LHCN-M2 (cell line): ENCODE measurements around the gene NUP210L. TPM values are rescaled to one million over a fixed set of nuclear protein-coding genes. Genes with fewer than 3 reads are reported as not detected.

Source experiments
- DNase-seq: peaks from one replicate; pipeline ENCODE4 v3.0.0-alpha.2; 2012; ENCODE audit warnings: low read depth
- total RNA-seq: library from RNA; depleted of rRNA; stranded (reverse); fragments of >200 nt; gene quantifications from 2 replicates; pipeline ENCODE4 v1.2.3, GENCODE V29; 2014

The NUP210L gene
- total RNA-seq, 1 experiment from 2014 or later = not detected

DNA sequence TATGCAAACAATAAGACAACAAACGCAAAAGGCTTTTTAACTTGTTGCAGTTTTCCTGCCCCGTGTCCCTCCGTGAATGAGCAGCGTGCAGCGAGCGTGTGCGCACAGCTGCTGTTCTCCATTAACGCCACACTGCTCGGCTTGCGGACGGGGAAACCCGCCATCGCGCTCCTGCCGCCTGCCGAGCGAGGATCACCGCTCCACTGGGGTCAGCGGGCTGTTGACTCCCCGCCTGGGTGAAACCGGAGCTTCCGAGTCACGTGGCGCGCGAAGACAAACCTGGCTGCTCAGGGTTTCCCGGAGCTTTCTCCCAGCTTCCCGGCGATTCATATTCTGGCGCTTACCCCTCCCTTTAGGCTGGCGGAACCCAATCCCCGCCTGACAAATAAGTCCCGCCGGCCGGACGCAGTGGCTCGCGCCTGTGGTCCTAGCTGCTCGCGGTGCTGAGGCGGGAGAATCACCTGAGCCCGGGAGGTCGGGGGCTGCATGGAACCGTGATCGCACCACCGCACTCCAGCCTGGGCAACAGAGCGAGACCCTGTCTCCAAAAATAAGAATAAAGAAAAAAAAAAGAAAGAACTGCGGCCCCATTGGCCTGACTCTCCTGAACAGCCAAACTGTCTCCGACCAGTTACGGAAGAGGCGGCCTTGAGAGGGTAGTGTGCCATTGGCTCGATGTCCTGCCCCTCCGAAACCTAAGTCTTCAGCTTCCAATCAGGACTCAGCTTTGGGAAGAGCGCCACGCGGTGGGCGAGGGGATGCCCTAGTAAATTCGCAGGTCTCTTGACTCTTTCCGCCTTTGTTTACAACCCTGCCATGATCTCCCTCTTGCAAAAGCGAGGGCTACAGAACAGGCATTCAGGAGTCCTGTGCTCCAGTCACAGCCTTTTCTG lies 187.5 kb downstream of the NUP210L start, which contains the start of gene CREB3L4:
TSS of gene CREB3L4 (plus strand) at position 796 of the 893 bp plus-strand sequence. CDS start 624 bp downstream, outside the sequence.
- peak; percentile 96 for DNase-seq

DNA sequence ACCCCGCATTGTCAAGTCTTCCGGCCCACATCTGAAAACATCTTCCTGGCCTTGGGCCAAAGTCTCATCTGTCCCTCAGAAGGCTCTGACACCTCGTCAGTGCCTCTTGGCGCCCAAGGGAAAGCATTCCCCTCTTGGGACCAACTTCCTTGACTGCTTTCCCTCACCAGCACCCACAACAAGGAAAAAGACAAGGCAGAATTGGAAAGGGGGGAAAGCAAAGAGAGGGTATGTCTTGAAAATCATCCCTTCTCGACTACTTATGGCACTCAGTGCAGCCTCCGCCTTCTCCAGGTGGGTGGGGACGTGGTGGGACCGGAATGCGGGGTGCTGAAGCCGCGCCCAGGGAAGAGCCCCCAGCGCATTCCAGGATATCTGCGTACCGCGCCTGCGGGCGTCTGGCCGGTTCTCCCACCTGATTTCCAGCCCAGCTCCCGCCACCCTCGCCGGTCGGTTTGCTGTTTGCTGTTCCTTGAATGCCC lies 191.0 kb downstream of the NUP210L start:
- no peak for DNase-seq

DNA sequence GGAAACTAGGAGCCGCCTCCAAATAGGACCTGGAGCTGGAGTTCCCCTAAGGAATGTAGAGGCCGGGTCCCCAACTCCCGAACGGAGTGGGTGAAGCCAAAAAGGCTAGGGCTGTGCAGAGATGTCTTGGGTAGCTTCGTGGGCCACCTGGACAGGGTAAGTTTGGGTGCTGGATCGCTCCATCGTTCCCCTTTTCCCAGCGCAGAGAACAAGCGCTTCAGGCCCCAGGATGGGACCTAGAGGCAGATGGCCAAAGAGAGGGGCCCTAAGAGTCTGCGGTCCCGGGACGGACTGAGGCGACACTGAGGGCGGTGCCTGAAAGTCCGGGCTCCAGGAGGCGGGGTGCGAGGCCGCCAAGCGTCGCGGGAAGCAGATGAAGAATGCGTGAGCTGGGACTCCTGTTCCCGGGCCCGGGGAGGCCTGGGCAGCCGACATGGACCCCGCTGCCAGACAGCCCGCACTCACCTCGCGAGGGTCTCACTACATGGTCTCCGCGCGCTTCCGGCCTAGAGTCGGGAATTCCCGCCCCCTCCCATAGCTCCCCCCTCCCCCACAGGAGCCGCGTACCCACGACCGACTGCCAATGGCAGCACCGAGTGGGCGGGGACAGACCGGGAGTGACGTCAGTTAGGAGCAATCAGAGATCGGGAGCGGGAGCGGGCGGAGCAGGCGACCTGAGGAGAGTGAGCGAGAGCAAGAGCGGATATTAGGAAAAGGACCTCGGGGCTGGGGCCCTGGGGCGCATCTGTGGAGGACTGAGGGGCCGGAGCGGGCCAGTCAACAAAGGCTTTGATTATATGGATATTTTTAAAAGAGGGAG lies 191.6 kb downstream of the NUP210L start, which contains the start of gene SLC39A1:
TSS of gene SLC39A1 (minus strand) at position 508 of the 820 bp plus-strand sequence. CDS start 822 bp downstream, outside the sequence.
- peak; percentile 94 for DNase-seq

DNA sequence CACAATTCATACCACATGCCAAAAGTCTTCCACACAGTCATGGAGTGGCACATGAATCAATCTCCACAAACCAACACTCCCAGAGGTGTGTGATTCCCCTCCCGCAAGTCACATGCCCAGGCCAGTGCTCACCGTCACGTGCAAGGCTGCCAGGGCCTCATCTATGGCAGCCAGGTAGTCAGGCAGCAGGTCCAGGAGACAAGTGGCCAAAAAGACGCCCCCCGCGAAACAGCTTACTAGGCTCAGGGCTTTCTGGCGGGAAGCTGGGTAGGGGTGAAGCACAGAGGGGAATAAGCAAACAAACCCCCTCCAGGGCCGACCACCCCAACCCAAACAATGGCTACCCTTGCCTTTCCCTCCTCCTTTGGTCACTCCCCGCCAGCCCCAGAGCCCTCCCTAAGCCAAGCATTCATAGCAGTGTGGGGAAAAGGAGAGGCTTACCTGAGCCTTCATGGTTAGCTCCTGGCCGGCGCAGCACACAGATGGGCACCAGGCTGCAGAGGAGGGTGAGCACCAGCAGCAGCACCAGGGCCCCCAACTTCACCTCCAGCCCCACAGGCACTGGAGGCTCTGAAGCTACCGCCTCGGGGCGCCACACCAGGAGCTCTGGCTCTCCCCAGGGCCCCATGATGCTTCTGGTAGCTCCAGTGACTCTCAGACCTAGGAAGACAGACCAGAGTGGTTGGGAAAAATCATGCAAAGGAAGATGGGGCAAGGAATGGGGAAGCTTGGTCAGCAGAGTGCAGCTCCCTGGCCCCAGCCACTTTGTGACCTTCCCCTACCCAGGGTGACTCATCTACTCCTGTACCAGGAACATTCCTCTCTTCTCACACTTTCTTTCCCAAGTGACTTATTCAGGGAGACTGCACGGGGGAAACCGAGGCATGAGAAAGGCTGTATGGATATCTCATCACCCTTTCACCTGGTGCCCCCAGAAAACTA lies 192.5 kb downstream of the NUP210L start:
- peak; percentile 68 for DNase-seq

DNA sequence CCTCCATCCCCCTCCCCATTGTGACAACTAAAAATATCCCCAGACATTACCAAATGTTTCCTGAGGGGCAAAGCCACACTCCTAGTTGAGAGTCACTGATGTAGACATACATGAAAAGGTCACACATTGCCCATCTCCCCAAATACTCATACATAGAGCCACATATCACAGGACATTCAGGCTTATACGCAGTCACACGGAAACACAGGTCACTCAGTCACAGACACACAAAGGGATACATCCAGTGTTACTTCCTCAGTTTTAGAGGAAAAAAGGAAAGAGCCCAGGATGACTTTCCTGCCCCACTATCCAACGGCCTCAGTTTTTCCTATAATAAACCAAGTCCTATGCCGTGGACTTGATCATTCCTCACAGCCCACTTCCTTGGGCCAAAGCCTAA lies 193.5 kb downstream of the NUP210L start:
- DNase-seq = no peak

DNA sequence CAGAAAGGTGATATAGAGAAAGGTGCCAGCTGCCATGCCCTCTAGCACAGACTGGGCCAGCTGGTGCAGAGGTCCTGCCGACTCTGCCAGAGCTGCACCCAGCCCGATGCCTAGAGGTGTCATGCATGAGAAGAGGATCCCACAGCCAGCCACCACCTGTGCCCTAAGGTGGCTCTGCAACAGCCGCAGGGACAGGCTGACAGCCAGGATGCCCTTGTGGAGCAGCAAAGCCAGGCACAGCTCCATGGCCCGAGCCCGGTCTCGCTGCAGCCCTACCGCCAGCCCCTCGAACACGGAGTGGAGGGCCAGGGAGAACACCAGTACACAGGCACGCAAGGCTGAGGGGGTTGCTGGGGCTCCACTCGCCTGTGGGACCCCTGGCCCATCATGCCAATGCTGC lies 194.7 kb downstream of the NUP210L start:
- no peak for DNase-seq

DNA sequence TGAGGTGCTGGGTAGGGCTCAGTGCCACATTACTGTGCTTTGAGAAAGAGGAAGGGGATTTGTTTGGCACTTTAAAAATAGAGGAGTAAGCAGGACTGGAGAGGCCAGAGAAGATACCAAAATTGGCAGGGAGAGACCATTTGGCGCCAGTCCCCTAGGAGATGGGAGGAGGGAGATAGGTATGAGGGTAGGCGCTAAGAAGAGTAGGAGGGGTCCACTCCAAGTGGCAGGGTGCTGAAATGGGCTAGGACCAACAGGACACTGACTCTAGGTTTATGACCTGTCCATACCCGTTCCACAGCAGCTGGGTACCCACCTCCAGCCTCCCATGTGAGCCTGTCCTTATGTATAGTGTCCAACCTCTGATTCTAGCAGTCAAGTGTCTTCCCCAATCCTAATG lies 195.4 kb downstream of the NUP210L start:
- DNase-seq = no peak

DNA sequence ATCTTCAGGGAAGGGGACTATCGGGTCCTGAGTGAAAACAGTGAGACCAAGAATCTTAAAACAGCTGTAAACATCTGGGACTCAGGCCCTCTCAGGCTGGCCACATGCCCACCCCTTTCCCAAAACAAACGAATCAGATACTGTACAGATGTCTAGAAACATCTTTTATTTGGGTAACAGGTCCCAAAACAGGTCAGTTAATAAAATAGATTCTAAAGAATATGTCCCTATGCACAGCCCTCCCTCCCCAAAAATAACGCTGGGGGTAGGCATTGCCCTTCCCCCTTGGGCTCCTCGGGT lies 196.0 kb downstream of the NUP210L start:
- DNase-seq = no peak

DNA sequence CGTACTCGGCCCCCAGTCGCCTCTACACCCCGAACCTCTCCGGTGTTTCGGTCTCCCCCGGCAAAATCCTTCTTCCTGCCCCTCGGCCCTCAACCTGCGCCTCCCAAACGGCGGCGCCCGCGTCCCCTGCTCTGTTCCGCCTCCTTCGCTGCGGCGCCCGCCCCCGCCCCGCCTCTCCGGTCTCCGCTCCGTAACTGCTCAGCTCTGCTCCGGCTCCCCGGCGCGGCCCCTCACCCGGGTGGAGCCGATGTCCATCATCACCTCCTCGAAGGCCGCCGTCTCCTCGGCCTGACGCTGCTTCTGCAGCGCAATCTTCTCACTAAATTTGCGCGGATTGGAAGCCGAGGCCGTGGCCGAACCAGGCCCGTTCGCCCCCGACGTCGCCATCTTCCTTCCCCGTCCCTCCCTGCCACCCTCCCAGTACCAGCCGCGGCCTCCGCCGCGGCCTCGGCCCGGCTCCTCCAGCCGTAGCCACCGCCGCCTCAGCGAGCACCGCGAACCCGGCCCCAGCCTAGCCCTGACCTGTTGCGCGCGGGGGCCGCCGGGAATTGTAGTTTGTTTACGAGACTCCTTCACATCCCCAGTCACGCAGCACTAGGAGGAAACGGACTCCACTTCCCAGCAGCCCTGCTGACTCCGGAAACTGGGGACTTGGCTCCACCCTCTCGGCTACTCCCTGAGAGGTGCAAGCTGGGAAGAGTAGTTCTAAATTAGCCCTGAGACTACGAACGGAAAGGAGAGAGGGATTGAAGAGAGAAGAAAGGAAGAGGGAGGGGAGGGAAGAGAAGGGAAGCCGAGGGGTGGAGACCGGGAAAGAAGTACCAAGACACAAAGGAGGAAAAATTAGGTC lies 196.5 kb downstream of the NUP210L start, which contains the start of gene CRTC2:
TSS of gene CRTC2 (minus strand) at position 502 of the 850 bp plus-strand sequence. CDS start at position 387, 115 bp downstream.
- DNase-seq = peak; percentile 98

DNA sequence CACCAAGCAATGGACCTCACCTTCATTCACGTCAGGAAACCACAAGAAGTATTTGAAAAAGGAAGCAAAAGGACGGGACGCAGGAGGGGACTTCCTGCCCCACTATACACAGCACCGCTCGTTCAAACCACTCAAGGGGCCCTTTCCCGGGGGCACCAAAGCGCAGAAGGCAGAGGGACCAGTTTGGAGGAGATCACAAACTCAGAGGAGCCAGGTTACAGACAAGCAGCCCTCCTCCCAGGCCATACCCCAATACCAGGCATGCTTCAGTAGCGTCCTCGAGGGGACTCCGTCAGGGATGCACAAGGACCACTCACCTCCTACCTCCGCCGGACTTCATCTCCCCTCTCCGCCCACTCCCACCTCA lies 197.1 kb downstream of the NUP210L start:
- peak; percentile 8 for DNase-seq

DNA sequence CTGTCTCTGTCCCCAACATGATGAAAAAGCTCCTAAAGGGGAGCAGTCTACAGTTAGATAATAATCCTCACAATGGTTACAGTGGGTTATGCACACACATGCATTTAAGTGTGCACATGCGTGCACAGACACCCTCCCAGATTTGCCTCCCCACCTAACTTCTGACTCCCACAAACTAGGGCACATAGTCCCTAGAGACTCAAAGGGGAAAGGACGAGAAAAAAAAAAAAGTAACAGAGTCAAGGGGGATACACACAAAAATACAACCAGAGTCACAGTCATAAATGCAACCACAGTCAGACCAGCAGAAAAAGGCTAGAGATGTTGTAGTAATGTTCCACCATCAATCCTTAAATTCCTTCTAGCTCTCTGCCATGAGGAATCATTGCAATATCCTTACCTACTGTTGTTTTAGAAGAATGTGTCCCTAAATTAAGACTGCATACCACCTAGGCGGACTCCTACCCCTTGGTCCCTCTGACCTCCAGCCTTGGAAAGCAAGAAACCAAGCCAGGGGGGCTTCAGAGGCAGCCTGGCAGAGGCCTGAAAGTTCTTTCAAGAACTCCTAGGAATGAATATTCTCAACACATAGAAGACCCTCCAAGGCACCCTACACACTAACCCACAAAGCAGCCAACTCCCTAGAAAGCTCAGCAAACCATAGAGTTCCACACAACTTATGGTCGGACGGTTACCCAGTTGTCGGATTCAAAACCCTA lies 197.7 kb downstream of the NUP210L start:
- no peak for DNase-seq

DNA sequence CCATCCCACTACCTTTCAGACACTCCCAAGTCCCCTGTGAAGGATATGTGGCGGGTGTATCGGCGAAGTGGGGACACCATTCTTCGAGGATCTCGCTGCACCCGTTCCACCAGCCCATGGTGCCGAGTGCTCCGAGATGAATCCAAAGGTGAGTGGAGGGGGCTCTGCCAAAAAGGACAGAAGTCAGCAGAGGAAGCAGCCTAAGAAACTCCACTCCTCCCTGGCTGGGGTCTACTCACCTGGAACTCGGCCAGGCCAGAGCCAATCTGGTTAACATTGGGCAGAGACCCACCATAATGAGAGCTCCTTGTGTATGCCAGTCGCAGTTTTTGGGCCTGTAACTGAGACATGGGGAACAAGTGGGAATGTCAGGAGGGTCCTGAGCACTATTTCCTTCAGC lies 200.0 kb downstream of the NUP210L start:
- no peak for DNase-seq

DNA sequence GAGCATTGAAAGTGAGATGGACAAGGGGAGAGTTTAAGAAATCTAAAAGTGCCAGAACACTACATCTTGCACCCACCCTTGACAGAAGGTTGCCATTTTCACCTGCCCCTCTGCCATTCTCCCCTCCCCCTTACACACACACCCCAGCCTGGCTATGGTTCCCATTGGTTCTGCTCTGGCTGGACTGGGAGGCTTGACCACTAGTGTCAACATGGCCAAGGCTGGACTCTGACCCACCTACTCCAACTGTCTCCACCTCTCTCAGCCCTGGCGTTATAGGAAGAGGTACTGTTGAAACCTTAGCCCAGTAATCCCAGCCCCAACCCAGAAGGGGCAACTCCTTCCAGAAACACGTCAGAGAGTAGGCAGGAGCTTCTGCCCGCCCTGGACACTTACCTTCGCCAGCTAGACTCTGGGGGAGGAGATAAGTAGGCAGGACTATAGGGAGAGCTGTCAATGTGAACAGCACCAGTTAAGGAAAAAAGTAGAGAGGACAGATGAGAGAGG lies 201.0 kb downstream of the NUP210L start:
- no peak for DNase-seq

DNA sequence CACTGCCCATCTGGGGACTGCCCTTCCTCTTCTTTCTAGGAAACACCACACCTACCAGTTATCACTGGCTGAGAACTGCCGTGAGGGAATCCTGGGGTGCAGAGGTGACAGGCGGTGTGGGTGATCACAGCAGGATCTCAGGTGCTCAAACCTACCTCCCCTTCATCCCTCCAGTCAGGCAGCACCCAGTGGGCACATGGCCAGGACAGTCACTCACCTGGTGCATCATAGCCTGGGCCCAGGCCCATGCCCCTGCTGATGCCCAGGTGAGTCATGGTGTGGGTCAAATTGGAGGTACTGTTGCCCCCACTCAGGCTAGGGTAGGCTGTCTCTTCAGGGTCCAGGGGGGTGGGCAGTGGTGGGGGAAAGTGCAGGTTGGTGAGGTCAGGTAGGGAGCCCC lies 203.1 kb downstream of the NUP210L start:
- DNase-seq = no peak

DNA sequence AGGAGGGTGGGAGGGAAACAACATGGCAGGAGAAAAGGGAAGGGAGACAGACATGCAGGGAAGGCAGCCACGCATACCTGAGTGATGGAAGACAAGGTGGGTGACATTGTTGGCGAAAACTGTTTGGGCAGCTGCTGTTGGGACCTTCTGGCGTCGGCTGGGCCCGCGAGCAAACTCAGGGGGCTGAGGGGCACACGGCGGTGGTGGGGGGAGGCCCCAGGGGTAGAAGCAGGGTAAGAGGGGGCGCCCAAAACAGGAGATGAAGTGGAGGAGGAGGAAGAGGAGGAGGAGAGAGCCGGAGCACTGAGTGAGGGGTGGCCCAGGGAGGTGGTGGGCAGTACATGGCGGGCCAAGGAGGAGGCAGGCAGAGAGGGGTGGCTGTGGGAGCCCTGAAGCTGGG lies 203.7 kb downstream of the NUP210L start:
- DNase-seq = no peak

DNA sequence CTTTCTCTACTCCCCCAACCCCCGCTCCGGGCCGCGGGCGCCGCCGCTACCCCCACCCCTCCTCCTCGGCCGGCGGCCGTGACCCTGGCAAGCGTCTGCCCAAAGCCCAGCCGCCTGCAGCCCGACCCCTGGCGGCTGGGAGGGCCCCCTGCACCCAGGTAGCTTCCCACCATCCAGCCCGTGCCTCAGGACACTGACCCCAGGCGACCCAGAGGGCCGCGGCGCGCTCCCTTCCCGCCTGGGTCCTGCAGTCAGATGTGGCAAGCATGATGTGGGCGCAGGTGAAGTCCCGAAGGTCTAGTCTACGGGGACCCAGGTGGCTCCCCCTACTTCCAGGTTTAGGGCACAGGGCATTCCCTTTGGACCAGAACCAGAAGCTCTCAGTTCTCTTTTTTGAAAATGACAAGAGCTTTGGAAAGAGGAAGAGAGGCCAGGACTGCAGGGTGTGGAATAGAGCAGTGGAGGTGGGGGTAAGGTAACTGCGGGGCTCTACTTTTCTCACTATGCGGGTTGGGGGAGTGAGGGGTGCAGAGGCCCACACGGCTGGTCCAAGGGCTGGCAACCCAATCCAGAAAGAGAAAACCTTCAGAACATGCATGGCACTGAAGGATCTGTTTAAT lies 208.1 kb downstream of the NUP210L start, which contains the start of gene DENND4B:
TSS of gene DENND4B (minus strand) at position 97 of the 620 bp plus-strand sequence. CDS start 2,344 bp downstream, outside the sequence.
- DNase-seq = peak; percentile 73

DNA sequence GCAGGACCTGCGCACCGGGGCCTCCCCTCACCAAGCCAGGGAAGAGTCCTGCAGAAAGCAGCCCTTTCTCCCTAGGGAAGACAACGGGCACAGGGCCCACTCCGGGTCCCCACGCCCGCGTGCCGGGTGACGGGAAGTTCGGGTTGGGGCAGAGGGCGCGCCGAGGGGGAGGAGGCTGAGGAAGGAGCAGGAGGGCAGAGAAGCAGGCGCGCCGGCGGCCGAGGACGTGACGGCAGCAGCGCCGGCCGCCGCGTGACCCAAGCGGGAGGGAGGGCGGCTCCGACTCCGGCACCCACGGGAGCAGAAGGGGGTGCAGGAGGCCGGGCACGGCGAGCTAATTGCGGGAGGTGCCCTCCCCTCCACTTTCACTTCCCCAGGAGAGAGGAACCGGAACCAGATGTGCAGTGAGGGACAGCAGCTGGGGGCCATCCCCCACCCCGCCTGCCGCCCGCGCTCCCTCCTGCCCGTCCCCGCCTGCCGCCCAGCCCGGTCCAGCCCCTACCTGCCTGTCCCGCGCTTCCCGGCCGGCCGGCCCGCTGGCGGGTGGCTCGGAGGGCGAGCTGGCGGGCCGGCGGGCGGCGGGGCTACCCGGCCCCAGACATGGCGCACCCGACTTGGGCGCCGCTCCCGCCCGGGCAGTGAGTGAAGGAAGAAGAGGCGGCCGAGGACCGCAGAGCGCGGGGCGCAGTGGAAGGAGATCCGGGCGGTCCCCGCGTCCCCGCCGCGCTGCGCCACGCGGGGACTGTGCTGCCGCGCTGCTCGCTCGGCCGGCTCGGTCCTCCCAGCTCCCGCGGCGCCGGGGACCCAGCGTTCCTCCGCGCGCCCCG lies 208.9 kb downstream of the NUP210L start:
- DNase-seq = peak; percentile 65
